GM12801 (cell line): Measurements from ENCODE around the gene MLPH.

ENCODE experiments used
- TF ChIP-seq, protein P1 (sequence below): IDR thresholded peaks from one replicate; pipeline ENCODE4 v1.5.1; 2011; ENCODE audit warnings: control low read depth; ENCODE audit not compliant: insufficient read length; ENCODE audit errors: extremely low read depth

Gene MLPH

DNA sequence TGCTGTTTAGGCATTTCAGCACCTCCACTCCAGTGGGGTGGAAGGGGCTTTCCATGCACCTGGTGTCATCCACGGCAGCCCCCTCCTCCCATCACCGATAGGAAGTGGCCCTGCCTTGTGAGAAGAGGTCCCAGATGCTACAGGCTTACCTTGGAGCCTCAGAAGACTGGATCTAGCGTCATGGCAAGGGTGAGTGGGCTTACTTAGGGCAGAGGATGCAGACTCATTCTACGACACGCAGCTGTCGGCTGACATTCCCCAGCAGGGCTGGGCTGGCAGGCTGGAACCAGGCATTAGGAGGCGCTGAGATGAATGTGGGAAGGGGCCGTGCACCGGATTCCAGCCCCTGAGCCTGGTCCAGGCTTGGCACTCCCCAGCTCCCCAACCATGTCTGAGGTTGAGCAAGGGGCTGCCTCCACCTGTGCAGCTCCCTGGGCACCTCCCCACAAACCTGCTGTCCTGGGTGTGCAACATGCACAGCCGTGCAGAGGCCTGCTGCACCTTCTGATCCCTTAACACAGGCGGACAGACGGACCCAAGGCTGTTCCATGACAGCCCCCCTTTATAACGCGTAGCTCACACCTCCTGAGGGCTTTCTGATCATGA lies 77.6 kb downstream of the MLPH start:
- TF ChIP-seq, protein P1, sequence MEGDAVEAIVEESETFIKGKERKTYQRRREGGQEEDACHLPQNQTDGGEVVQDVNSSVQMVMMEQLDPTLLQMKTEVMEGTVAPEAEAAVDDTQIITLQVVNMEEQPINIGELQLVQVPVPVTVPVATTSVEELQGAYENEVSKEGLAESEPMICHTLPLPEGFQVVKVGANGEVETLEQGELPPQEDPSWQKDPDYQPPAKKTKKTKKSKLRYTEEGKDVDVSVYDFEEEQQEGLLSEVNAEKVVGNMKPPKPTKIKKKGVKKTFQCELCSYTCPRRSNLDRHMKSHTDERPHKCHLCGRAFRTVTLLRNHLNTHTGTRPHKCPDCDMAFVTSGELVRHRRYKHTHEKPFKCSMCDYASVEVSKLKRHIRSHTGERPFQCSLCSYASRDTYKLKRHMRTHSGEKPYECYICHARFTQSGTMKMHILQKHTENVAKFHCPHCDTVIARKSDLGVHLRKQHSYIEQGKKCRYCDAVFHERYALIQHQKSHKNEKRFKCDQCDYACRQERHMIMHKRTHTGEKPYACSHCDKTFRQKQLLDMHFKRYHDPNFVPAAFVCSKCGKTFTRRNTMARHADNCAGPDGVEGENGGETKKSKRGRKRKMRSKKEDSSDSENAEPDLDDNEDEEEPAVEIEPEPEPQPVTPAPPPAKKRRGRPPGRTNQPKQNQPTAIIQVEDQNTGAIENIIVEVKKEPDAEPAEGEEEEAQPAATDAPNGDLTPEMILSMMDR, result no peak

DNA sequence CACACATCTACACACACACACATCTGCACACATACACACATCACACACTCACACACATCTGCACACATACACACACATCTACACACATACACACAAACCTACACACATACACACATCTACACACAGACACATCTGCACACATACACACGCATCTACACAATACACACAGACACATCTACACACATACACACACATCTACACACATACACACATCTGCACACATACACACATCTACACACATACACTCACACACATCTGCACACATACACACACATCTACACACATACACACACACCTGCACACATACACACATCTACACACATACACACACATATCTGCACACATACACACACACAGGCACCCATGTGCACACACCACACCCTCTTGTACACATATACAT lies 78.9 kb downstream of the MLPH start:
- TF ChIP-seq, protein P1, result no peak

DNA sequence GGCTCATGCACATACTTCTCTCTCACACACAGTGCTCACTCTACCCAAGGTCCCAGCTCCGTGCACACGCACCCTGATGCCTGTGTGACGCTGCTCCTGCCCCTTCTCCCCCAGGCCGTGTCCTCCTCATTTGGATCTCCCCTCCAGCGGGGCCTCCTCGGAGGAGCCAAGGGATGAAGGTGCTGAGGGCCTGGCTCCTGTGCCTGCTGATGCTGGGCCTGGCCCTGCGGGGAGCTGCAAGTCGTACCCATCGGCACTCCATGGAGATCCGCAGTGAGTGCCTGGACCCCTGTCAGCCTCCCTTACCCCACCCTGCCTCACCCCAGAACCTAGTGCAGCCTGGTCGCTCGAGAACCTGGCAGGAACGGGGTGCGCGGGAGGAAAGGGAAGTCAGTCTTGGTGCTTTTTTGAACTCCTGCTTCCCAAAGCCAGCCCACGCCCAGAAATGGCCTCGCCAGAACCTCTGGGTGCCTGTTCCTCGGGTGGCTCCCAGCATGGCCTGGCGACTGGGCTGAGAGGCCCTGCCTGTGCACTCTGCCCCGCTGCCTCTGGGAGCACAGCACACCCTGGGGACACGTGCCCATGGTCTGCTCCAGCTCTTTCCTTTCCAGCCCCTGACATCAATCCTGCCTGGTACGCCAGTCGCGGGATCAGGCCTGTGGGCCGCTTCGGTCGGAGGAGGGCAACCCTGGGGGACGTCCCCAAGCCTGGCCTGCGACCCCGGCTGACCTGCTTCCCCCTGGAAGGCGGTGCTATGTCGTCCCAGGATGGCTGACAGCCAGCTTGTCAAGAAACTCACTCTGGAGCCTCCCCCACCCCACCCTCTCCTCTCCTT lies 79.6 kb downstream of the MLPH start, which contains the start of gene PRLH:
Gene PRLH, plus strand, starts transcription at position 174 of the 835 bp plus-strand sequence. Its CDS starts 0 bp downstream, at position 174.
- TF ChIP-seq, protein P1, result no peak

DNA sequence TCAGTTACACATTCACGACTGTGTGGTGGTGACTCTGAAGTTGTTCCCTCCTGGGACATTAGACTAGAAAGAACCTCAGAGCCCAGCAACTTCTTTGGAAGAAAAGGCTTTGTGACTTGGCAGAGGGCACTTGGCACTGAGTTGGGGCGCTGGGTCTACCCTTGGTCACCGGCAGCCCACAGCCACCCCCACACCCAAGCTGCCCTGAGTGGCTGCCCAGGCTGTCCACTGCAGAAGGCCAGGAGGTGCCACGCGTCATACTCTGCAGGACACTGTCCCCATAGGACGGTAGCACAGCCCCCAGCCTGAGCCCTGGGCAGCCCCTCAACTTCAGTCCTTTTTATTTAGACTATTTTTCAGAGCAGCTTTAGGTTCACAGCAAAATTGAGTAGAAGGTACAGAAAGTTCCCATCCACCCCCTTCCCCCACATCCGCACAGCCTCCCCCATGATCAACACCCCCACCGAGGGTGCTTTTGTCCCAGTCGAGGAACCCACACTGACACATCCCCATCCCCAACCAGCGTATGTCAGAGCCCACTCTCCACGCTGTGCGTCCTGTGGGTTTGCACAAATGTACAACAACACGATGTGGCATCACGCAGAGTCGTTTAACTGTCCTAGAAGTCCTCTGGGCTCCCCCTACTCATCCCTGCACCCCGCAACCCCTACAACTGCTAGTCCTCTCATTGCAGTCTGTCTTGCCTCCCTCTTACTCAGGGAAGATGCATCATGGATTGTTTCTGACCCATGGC lies 80.4 kb downstream of the MLPH start:
- TF ChIP-seq, protein P1, result no peak

DNA sequence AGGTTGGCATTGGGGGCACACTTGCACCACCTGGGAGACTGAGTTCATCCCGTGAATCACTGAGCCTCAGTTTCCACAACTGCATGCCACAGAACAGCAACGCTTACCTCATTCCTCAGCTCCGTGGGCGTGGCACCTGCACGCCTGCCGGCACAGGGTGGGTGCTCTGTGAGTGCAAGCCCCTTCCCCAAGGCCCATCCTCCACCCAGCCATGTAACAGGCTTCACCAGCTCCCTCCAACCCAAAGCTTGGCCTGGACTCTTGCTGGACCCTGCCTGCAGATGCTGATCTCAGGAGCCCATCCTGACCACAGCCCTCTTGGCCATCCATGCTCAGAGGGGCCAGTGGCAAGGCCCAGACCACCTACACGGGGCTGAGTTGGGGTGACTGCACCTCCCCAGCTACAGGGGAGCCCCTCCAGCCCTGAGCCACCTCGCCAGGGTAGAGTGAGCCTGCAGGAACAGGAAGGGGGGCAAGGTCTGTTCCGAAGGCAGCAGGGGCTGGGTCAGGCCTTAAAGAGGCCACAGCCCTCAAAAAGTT lies 81.1 kb downstream of the MLPH start:
- TF ChIP-seq, protein P1, result no peak

DNA sequence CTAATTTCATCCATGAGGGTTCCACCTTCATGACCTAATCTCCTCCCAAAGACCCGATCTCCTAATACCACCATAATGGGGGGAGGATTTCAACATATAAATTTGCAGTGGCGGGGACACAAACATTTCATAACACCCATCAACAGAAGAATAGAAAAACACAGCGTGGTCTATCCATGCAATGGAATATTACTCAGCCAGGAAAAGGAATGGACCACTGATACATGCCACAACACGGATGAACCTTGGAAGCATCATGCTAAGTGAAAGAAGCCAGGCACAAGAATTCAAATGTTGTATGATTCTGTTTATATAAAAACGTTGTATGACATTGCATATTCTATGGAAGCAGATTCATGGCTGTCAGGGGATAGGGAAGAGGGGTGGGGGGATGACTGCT lies 82.0 kb downstream of the MLPH start:
- TF ChIP-seq, protein P1, result no peak

DNA sequence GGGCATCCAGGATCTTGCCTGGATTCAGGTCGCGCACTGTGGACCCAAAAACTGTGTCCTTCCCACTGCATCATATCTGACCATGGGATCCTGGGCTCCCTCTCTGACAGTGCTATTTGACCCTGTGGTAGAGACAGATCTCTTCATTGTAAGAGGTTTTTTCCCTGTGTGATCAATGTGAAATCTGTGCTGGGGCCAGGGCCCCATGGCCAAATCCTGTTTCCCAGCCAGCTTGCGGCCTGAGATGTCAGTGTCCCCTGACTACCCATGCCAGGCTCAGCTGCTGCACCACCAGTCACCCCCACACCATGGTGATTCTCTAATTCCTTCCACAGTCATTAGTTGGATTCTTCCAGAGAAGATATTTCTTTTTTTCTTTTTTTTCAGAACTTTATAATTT lies 82.8 kb downstream of the MLPH start:
- TF ChIP-seq, protein P1, result no peak
